Measurements from ENCODE around the gene NRG3. TPM values are rescaled to one million over a fixed set of nuclear protein-coding genes. Genes with fewer than 3 reads are reported as not detected.

NRG3 gene
- total RNA-seq, 4 donors from 2014 or later = 0.54 TPM; not detected in 3

GRCh38 chr10:82213784-82214183, 338.8 kb downstream of the NRG3 start:
- H3K4me3 ChIP-seq = no peak overlapping the region
- H3K27ac ChIP-seq = no peak overlapping the region
- ATAC-seq = no peak
- no peaks in the 10 kb centered on the region for H3K36me3 ChIP-seq
- TF ChIP-seq POLR2AphosphoS5 (IDR thresholded peaks at IDR 0.05) = no peak
- TF ChIP-seq POLR2A (IDR thresholded peaks at IDR 0.05) = no peak
- TF ChIP-seq CTCF (IDR thresholded peaks at IDR 0.05) = no peak
- no peak for TF ChIP-seq EP300 (IDR thresholded peaks at IDR 0.05)
- WGBS, 2 donors (ENCODE audit: low coverage in 1 of 2) = 68 to 80% methylated on average over 4 of the region's 5 CpGs
- H3K27me3 ChIP-seq = no peaks in the 10 kb centered on the region
- no peaks in the 10 kb centered on the region for H3K4me1 ChIP-seq
- H3K9me3 ChIP-seq = no peaks in the 10 kb centered on the region

DNA sequence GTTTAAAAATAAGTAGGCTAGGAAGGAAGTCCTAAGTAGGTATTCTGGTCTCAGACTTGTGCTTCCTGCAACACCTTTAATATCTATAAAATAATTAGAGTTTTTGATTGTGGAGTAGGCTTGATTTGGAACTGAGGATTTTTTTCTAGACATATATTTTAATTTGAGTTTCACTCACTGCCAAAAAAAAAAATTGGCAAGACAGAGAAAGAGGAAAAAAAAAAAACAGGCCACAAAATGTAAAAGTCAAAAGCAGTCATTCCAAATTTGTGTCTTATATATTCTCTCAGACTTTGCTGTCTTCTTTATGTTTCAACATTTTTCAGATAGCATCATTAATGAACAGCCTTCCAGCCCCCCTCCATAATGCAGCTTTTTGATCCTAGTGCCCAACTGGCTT, 346.1 kb downstream of the NRG3 start:
- no peak for ATAC-seq
- Histone ChIP-seq H3K27ac (no peak overlapping the region), H3K4me3 (no peak overlapping the region), H3K36me3 (no peaks in the 10 kb centered on the region), H3K27me3 (no peaks in the 10 kb centered on the region), H3K4me1 (no peaks in the 10 kb centered on the region), H3K9me3 (no peaks in the 10 kb centered on the region)
- TF ChIP-seq POLR2AphosphoS5 (IDR thresholded peaks at IDR 0.05) = no peak
- no peak for TF ChIP-seq CTCF (IDR thresholded peaks at IDR 0.05)
- TF ChIP-seq EP300 (IDR thresholded peaks at IDR 0.05) = no peak
- TF ChIP-seq POLR2A (IDR thresholded peaks at IDR 0.05) = no peak

DNA sequence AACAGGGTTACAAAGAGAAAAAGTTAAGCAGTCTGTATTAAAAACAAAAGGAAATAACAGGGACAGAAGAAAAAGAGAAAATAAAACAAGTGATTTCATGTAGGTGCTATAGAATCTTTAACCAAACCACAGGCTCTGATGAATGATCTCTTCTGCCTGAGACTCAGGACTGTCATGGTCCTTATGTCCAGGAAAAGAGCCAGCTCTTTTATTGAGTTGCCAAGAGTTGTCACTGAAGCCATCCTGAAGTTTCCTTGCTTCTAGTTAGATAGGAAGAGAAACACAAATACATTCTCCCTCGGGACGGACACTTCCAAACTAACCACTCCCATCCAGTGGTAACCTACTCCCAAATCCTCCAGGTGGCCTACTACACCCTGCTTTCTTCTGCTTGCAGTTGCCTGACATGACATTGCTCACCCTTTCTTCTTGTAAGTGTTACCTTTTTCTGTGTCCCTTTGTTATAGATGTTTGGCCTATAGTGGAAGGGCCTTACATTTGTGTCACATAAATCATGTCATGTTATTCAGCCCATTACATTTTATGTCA, 346.7 kb downstream of the NRG3 start:
- TF ChIP-seq POLR2AphosphoS5 (IDR thresholded peaks at IDR 0.05) (no peak), CTCF (IDR thresholded peaks at IDR 0.05) (peak in 1 of 4 experiments; percentile 11)
- no peak for ATAC-seq
- Histone ChIP-seq H3K27me3 (no peaks in the 10 kb centered on the region), H3K4me3 (no peak overlapping the region), H3K36me3 (no peaks in the 10 kb centered on the region), H3K27ac (no peak overlapping the region), H3K9me3 (no peaks in the 10 kb centered on the region), H3K4me1 (no peaks in the 10 kb centered on the region)
- 14 to 42% methylated on average over 2 of the region's 2 CpGs for WGBS, 2 donors (ENCODE audit: low coverage in 1 of 2)

- Histone ChIP-seq H3K9me3 (no peaks in the 10 kb centered on the region), H3K27ac (no peak overlapping the region), H3K4me3 (no peak overlapping the region), H3K4me1 (no peaks in the 10 kb centered on the region), H3K36me3 (no peaks in the 10 kb centered on the region), H3K27me3 (no peaks in the 10 kb centered on the region)
- 79 to 96% methylated on average over 4 of the region's 4 CpGs for WGBS, 2 donors (ENCODE audit: low coverage in 1 of 2)
- TF ChIP-seq POLR2A (IDR thresholded peaks at IDR 0.05) (no peak), EP300 (IDR thresholded peaks at IDR 0.05) (no peak), POLR2AphosphoS5 (IDR thresholded peaks at IDR 0.05) (no peak), CTCF (IDR thresholded peaks at IDR 0.05) (no peak)
- no peak for ATAC-seq
These were observed 353.7 kb downstream of the NRG3 start for GRCh38 chr10:82228701-82229100.

DNA sequence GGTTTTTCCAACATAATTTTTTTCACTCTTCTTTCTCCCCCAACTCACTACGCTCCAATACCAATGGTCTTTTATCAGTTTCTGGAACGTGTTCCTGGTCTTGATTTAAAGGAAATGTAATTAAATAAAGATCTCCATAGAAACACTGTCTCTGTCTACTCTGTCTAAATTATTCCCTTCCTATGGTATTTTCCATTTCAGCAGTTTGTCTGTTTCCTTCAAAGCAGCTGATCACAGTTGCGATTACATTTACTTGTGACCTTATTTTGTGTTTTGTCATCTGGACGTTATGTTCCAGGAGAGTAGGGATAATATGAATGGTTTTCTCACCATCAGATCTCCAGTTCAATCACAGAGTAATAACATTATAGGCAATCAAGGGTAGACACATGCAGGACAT, 359.2 kb downstream of the NRG3 start:
- H3K9me3 ChIP-seq = no peaks in the 10 kb centered on the region
- H3K27ac ChIP-seq = no peak overlapping the region
- no peak for ATAC-seq
- H3K4me1 ChIP-seq = no peaks in the 10 kb centered on the region
- WGBS, 2 donors (ENCODE audit: low coverage in 1 of 2) = 60 to 68% methylated on average over 3 to 4 of the region's 4 CpGs
- no peaks in the 10 kb centered on the region for H3K36me3 ChIP-seq
- TF ChIP-seq EP300 (IDR thresholded peaks at IDR 0.05) (no peak), POLR2A (IDR thresholded peaks at IDR 0.05) (no peak), POLR2AphosphoS5 (IDR thresholded peaks at IDR 0.05) (no peak), CTCF (IDR thresholded peaks at IDR 0.05) (no peak)
- no peak overlapping the region for H3K4me3 ChIP-seq
- H3K27me3 ChIP-seq = no peaks in the 10 kb centered on the region

Data from gastroesophageal sphincter (tissue), 4 donors.